ENCODE results near the gene TDRD7. TPM values are rescaled to one million over a fixed set of nuclear protein-coding genes. Genes with fewer than 3 reads are reported as not detected.

The TDRD7 gene
- total RNA-seq, 1 experiment from 2014 or later, result 2.8 TPM

Small RNAs within 50 kb of the gene (microRNA-seq; reads per million reads assigned to microRNA genes)
- gene MIR1302-8 (ENCODE audit: borderline number of aligned reads), result not detected

Other genes starting within 250 kb of the TDRD7 start
- 5.9 to 7.4 TPM (median 6.5 TPM) in 3 replicates for gene CCDC180, start 104.4 kb upstream of the TDRD7 start, total RNA-seq (2021)
- 1.0 to 1.6 TPM (median 1.4 TPM) in 3 replicates for gene TMOD1, start 89.6 kb downstream of the TDRD7 start, total RNA-seq (2021)
- 16.8 to 19.6 TPM (median 18.3 TPM) in 3 replicates for gene TSTD2, start 221.3 kb downstream of the TDRD7 start, total RNA-seq (2021)
- gene NCBP1, start 221.7 kb downstream of the TDRD7 start, total RNA-seq (2021), result 47.8 to 61.1 TPM (median 51.3 TPM) in 3 replicates

Measured in WTC11 (cell line).